Stimulated activated CD8-positive, alpha-beta memory T cell treated with anti-CD3 and anti-CD28 coated beads, Interleukin-12 subunit alpha, Interleukin-12 subunit beta, amount 100 ng/mL, for 4 hours (primary cell): Measurements from ENCODE around the gene DLL1.

Source experiments
- DNase-seq: peaks from one replicate; pipeline ENCODE4 v3.0.0-alpha.2; 2020; ENCODE audit warnings: low read depth

The DLL1 gene

GRCh38 chr6:170282512-170283158 is 8.2 kb downstream of the DLL1 start:
- DNase-seq, result no peak

DNA sequence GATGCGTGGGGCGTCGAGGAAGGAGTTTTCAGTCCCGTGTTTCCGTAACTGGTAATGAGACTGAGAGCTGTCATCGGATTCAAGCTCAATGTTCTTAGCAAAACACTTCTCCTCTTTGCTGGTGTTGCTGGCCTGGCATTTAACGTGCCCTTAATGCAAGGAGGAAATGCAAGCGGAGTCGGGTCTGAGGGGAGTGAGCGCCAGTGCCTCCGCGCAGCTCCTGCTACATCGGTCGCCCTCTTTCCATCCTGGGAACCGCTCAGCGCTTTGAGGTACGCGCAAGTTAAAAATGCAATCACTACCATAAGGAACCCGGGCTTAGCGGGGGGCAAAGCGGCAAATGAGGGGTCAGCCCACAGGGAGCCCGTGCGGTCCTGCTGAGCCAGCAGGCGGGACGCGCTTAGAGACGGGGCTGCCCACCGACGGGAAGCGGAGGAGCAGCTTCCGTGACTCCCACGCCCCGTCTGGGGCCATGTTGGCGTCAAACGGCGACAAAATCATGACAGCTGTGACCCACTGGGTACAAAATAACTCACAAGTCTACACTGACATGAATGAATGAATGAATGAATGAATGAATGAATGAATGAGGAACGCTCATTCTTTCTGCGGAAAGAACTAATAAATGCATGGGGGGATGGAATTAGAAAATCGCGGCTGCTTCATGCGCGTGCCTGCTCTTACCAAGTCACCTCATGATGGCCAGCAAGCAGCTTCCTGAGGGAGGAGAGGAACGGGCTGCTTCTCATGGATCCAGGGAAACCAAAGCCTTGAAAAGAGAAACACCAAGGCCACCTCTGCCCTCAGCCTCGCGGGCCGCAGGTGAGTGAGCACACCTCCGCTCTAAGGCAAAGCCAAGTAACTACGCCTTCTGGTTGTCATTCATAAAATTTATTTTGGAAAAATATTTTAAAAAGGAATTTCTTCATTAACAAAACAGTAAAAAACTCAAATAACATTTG is 9.3 kb downstream of the DLL1 start:
- DNase-seq, result no peak

DNA sequence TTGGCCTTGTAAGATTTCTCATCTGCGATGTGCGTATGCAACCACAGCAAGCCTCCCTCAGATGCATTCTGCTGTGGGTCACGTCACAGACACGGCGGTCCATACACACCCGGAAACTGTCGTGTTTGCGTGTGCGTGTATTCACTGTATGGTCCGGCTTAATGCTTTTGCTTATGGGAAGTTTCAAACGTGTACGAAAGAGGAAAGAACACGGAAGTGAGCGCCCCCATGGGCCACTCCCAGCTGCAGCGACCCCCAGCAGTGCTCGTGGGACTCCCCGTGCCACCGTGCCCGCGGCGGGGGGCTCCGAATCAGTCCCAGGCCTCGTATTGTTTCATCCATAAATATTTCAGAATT is 10.2 kb downstream of the DLL1 start:
- no peak for DNase-seq

GRCh38 chr6:170279977-170280688 is 10.7 kb downstream of the DLL1 start:
- DNase-seq, result peak; percentile 25

DNA sequence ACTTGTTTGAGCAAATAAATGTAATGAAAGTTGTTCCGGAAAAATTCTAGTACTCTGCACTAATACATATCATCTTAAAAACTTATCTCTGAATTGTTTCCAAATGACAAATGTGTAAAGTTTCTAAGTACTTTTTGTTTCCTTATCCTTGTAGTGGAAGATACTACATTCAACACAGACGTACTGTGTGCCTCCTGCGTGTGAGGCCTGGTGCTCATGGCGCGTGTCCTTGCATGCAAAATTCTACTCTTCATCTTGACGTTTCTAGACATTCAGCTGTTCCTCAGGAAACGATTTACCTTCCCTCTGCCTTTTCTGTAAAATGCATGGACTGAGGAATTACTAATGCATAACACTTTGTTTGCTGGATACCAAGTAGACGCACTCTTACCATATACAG is 11.5 kb downstream of the DLL1 start:
- DNase-seq, result no peak

DNA sequence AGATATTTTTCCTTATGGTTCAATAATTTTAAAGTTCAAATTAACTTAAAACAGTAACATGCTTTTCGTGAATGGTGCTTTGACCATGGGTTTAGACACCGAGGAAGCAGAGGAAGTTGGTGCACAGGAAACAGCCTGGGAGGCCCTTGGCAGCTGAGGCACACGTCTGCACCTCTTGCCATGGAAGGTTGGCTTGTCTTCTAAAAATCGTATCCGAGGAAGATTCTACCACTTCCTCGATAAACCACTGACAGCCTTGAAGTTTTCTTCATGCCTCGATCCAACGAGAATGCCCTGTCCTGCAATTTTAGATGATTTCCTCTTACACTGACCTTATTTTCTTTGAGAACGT is 12.2 kb downstream of the DLL1 start:
- DNase-seq, result no peak

- DNase-seq, result no peak
These were observed 12.8 kb downstream of the DLL1 start for GRCh38 chr6:170277893-170278742.

- no peak for DNase-seq
These were observed 14.4 kb downstream of the DLL1 start for GRCh38 chr6:170276369-170277057.

DNA sequence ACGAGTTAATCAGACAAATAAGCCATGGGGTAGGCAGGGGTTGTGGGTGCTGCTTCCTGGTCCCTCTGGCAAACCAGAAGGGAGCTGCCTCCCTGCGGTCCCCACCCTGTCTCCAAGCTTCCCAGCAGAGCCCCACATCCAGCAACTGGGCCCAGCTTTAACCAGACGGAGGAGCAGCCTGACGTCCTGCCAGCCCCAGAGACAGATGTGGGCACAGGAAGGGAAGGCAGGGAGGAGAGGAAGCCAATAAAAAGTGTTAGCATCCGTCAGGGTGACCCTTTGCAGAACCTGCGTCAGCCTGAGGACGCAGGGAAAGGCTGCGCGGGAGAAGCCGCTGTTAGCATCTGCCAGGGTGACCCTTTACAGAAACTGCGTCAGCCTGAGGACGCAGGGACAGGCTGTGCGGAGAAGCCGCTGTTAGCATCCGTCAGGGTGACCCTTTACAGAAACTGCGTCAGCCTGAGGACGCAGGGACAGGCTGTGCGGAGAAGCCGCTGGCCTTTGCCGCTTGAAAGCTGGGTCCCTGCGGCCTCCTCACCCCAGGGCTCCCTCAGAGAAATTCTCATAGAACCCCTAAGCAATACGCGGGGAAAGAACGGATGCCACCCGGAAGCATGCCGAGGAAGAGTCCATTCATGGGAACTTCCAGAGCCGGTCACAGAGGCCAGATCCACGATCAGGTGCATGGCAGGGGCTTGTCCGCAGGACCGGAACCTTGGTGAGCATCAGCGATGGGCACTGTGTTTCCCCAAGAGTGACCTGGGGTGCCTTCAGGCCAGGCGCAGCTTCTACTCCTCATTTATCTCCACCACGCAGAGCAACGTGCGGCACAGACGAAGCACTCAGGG is 15.9 kb downstream of the DLL1 start:
- no peak for DNase-seq

GRCh38 chr6:170273681-170274080 is 17.2 kb downstream of the DLL1 start:
- DNase-seq, result no peak

- no peak for DNase-seq
These were observed 17.7 kb downstream of the DLL1 start for GRCh38 chr6:170273191-170273590.

DNA sequence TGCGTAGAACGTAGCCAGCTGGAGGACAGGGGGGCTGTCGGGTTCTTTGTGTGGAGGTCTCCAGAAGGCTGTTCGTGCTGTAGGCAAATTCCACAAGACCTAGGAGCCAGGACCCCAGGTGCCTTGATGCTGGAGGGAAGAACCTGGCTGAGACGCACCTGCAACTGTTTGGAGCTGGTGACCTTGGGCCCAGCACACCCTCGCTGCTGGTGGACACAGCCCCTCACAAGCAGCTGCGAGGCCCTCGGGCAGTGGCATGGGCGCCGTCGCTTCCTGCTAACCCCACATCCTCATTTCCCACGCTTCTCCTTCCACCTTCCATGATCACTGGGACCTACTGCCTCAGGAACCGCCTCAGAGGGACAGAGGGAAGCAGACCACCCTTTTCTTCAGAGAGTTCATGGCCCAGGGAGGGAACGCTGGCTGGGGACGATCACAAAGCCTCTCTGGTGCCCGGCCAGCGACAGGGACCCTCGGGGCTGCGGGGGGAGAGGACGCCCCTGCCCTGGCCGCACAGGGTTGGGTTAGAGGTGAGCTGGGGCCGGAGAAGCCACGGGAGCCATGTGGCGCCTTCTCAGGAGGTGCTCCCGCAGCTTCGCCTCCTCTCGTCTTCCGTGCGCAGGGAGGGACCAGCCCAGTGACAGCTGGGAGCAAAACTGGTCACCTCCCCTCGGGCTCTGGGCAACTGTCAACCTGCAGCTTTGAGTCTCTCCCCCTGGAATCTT is 18.4 kb downstream of the DLL1 start:
- no peak for DNase-seq

GRCh38 chr6:170271771-170272314 is 19.0 kb downstream of the DLL1 start:
- peak; percentile 55 for DNase-seq

DNA sequence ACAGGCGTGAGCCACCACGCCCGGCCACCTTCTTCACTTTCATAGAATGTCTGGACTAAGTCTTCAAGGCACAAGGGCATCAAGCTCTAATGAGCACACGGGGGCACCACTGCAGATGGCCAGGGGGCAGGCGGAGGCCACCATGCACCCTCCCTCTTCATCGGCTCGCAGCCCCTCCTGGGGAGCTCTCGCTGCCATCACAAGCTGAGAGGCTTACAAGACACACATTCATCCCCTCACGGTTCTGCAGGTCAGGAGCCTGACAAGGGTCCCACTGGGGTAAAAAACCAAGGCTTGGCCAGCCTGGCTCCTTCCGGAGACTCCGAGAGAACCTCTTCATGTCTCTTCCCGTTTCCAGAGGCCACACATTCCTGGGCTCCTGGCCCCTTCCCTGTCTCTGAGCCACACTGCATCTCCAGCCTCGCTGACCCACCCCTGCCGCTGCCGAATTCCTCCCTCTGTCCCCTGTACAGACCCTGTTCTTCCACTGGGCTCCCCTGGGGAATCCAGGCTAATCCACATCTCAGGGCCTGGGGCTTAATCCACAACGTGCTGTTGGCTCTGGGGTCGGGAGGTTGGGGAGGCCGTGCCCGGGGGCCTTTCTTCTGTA is 19.8 kb downstream of the DLL1 start:
- DNase-seq, result no peak

GRCh38 chr6:170269846-170270541 is 20.9 kb downstream of the DLL1 start:
- DNase-seq, result no peak

- DNase-seq, result no peak
These were observed 21.6 kb downstream of the DLL1 start for GRCh38 chr6:170269151-170269845.

DNA sequence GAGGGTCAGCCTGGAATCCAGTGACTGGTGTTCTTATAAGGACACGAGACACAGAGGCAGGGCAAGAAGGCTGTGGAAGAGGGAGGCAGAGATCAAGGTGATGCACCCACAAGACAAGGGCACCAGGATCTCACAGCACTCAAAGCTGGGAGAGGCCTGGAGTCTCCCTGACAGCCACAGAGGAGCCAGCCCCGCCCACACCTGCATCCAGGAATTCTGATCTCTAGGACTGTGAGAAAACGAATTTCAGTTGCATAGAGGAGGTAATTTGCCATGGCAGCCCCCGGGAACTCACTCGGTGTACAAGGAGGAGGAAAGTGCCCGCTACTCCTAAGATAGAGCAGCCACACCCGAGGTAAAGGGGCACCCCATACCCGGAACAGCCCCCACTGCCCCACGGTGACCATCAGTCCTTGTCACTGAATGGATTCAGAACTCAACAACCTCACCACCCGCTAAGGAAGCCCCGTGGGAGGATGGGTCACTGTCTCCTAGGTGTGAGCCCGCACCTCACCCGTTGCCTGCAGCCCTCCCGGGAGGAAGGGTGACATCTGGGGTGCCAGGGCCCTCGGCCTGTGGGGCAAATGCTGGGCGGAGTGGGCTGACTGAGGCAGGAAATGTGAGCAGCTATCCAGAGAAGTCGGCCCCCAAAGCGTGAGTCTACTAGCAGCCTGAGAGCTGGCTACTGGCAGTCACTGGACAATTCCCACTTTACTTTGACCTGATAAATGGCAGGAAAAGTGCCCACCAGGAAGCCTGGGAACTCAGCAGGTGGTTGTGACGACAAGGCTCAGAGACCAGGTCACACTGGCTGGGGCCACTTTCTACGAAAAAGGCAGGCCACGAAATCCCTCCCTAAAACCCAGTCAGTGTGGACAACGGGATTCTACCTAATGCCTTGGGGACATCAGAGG is 22.4 kb downstream of the DLL1 start:
- no peak for DNase-seq
